Measurements from ENCODE around the gene CBX4.

CBX4 gene

DNA sequence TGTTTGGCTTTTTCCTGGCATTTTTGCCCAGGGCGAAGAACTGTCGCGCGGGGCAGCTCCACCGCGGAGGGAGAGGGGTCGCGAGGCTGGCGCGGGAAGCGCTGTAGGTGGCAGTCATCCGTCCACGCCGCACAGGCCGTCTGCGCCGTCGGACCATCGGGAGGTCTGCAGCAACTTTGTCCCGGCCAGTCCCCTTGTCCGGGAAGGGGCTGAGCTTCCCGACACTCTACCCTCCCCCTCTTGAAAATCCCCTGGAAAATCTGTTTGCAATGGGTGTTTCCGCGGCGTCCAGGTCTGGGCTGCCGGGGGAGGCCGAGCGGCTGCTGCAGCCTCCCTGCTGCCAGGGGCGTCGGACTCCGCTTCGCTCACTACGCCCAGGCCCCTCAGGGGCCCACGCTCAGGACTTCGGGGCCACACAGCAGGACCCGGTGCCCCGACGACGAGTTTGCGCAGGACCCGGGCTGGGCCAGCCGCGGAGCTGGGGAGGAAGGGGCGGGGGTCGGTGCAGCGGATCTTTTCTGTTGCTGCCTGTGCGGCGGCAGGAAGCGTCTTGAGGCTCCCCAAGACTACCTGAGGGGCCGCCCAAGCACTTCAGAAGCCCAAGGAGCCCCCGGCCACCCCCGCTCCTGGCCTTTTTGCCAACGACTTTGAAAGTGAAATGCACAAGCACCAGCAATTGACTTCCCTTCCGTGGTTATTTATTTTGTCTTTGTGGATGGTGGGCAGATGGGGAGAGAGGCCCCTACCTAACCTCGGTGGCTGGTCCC lies 2.3 kb upstream of the CBX4 start:
- no peak for DNase-seq (ENCODE audit: low spot score)

DNA sequence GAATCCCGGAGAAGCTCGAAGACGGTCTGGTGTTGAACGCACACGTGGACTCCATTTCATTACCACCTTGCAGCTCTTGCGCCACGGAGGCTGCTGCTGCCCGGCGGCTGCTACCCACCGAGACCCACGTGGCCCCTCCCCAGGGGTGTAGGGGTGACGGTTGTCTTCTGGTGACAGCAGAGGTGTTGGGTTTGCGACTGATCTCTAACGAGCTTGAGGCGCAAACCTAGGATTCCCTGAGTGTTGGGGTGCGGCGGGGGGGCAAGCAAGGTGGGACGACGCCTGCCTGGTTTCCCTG lies 1.7 kb upstream of the CBX4 start:
- no peak for DNase-seq (ENCODE audit: low spot score)

DNA sequence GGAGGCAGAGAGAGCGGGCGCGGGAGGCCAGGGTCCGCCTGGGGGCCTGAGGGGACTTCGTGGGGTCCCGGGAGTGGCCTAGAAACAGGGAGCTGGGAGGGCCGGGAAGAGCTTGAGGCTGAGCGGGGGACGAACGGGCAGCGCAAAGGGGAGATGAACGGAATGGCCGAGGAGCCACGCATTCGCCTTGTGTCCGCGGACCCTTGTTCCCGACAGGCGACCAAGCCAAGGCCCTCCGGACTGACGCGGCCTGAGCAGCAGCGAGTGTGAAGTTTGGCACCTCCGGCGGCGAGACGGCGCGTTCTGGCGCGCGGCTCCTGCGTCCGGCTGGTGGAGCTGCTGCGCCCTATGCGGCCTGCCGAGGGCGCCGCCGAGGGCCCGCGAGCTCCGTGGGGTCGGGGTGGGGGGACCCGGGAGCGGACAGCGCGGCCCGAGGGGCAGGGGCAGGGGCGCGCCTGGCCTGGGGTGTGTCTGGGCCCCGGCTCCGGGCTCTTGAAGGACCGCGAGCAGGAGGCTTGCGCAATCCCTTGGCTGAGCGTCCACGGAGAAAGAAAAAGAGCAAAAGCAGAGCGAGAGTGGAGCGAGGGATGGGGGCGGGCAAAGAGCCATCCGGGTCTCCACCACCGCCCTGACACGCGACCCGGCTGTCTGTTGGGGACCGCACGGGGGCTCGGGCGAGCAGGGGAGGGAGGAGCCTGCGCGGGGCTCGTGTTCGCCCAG lies 1.2 kb upstream of the CBX4 start:
- DNase-seq (ENCODE audit: low spot score): no peak

DNA sequence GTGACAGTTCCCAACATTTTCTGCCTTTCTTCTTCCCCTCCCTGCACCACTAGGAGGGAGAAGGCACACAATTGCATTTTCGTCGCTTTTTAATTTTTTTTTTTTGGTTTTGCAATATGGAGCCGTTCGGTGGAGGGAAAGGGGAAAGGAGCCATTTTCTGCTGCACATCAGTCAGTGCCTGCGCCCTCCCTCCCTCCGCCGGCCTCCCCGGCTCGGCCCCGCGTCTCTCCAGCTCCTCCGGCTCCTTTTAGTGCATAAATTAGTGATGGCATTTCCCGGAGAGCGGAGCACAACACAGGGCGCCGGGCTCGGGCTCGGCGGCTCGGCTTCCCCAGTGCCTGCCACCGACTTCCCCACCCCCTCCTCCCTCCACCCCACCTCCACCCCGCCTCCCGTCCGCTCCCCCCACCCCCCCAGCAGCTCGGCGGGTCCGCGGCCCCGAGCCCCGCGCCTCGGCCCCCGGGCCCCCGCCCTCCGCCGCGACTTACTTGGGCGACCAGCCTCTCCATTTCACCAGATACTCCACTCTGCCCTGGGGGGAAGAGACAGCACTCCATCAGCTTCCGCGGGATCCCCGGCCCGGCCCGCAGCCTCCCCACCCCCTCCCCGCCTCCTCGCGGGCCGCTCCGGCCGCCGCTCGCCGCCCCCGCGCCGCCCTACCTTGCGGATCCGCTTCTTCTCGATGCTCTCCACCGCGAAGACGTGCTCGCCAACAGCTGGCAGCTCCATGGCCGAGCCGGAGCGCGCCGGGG lies 542 bp downstream of the CBX4 start:
- DNase-seq (ENCODE audit: low spot score): peak; percentile 61

DNA sequence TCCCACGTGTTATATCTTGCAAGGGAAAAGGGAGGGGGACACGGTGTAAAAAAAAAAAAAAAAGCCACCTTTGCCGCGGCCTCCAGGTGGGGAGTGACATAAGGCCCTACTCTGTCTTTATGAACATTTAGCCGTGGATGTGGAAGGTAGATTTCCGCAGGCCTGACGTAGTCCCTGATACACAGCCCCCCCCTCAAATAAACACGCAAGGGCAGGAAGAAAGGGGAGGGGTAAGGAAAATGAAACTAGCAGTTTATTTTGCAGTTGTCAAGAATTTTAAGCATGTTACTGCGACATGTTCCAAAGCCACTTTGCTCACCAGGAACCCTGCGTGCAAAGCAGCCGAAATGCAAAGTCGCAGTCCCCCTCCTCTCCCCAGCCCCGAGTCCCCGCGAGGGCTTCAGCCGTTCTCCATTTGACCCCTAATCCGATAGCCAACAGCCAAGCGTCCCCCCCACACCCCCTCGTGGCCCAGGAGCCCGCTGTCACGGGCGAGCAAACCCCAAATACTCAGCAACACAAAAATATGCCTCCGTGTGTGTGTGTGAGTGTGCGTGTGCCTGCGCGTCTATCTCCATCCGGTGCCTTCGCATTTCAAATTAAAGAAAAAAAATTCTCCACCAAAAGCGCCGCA lies 1.2 kb downstream of the CBX4 start:
- DNase-seq (ENCODE audit: low spot score): no peak

- peak; percentile 48 for DNase-seq (ENCODE audit: low spot score)
Measured at GRCh38 chr17:79836972-79837887, 2.0 kb downstream of the CBX4 start.

DNA sequence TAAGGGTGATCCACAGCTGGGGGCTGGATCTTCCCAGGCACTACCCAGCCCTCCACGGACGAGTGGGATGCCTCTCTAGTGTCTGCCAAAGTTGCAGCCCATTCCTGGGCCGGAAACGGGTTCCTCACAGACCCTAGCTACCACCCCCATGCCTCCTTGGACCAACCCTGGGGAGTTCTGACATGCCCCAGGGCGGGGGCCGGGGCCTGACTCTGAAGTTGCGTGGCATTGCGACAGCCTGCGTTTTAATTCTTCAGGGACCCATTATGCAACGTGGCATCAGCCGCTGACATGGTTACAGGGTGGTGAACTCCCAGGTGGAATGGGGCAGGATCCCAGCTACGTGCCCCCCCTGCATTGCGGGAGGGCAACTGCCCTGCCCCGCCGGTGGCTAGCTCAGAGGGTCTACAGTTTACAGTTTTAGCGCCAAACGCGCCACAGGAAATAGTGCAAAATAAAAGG lies 2.7 kb downstream of the CBX4 start:
- DNase-seq (ENCODE audit: low spot score): no peak

DNA sequence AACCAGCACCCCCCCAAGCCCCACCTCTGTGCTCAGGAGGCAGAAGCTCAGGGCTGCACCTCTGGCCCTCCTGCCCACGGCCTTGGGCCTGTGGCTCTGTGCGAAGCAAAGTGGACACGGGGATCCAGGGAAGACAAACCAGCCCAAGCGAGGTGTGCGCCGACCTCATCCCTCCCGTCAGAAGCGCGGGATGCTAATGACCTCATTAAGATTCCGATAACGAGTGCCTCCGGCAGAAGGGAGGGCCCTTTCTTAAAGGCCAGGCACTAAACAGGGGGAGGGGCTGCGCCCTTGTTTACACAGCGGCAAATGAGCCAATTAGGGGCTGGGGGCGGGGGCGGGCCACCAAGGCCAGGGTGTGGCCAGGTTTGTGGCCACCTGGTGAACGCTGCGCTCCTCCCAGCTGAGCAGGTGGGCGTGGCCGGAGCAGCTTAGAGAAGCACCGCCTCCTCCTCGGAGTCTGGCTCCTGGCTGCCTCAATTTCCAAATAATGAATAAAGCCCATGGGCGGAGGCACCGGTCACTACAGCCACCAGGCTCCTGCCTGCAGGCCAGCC lies 3.2 kb downstream of the CBX4 start:
- no peak for DNase-seq (ENCODE audit: low spot score)

DNA sequence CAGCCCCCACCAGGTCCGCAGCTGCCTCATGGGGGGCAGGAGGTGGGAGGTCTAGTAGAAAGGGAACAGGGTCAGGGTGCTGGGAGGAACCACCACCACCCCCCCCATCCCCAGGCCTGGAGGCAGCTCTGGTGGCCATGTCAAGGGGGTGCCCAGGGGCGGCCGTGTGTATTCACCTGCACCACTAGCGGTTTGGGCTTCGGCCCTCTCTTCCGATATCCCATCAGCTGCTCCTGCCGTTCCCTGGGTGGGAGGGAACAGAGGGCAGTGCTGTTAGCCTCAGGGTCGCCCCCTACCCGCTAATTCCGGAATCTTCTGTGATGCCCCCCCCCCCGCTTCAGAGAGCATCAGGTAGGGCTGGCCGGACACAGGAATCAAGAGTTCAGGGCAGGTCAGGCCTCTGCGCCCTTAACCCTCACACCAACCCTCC lies 3.8 kb downstream of the CBX4 start:
- DNase-seq (ENCODE audit: low spot score): no peak

GRCh38 chr17:79834565-79835469 lies 4.4 kb downstream of the CBX4 start:
- no peak for DNase-seq (ENCODE audit: low spot score)

- no peak for DNase-seq (ENCODE audit: low spot score)
Measured at GRCh38 chr17:79833744-79834564, 5.3 kb downstream of the CBX4 start.

DNA sequence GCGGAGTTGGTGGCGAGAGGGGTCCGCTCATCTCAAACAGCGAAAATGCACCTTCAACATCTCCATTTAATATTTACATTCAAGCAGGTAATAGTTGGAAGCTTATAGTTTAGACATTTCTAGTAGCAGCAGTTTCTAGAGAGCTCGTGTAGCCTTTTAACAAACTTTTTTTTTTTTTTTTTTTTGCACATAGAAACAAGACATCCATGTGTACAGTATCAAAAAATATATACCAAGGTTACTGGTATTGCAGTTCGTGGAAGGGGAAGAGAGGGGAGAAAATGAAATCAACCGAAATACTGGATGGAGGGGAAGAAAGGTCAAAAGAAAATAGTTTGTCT lies 6.2 kb downstream of the CBX4 start:
- DNase-seq (ENCODE audit: low spot score): no peak

DNA sequence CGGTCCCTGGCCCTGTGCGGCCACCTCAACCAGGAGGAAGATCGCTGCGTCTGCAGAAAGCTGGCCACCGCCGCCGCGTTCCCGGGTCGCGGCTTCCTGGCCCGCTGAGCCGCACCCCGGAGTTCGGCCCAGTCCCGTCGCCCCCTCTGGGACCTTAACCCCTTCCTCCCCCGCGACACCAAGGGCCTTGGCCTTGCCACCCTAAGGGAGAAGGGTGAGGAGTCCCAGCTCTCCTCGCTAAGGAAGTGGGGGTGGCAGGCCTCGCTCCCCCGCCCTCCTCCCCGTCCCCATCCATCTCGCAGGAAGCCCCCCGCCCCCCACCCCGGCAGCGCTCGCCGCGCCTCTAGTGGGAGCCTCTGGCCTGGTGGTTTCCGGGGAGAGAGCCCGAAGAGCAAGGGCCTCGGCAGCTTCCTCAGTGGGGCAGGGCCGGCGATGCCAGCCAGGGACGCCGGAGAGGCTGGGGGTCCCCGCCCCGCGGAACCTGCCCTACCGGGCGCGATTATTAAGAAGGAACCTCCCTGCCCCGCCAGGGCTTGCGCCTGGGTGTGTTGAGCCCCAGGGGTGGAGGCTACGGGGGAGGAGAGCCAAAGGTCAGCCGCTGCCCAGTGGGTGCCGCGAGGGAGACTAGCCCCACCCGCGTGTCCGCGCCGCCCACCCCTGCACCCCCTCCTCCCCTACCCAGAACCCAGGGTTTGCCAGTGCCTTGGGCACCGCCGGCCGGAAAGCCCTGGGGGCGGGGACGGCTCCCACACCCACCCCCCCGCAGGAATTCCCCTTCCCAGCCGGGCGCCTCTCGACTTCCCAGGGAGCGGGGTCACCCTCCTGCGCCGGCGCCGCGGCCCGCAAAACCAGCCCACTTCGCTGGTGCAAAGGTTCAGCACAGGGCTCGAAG lies 6.8 kb downstream of the CBX4 start:
- DNase-seq (ENCODE audit: low spot score): no peak

DNA sequence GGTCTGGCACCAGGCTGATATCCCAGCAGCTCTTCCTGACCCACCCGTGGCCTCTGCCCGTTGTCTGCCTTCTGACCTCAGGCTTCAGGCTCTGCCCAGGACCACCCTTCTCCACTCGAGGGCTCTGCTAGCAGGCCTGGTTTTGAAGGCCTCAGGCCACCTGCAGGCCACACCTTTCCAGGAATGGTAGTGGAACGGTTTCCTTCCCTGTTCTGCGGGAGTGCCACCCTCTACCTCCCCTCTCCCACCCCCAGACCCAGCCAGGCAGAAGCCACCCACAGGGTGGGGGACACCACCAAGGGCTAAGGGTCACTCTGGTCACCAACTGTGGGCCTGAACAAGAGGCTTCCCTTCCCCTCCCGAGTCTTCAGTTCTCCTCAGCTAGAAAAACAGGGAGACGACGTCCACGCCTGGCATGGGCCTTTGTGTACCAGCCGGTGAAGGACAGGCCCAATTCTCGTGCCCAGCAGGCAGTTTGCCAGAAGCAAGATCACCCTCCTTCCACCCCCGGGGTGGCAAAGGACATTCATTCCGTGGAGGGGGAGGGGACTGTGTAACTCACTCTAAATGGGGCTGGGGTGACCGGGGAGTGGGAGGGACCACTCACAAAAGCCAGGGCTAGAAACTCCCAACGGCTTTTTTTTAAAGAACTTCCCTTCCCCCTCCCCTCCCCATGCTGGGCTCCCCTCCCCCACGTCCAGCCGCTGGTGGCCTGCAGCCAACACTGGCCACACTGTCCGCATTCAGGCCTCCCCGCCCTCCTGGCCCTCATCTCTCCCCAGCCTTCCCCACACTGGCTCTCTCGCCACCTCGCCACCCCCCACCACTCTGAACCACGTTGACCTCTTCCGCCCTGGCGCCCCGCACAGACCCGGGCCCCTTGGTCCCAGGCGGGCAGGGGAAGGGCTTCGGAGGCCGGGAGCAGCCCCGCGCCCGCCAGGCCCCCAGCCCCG lies 7.7 kb downstream of the CBX4 start:
- DNase-seq (ENCODE audit: low spot score): peak; percentile 19

DNA sequence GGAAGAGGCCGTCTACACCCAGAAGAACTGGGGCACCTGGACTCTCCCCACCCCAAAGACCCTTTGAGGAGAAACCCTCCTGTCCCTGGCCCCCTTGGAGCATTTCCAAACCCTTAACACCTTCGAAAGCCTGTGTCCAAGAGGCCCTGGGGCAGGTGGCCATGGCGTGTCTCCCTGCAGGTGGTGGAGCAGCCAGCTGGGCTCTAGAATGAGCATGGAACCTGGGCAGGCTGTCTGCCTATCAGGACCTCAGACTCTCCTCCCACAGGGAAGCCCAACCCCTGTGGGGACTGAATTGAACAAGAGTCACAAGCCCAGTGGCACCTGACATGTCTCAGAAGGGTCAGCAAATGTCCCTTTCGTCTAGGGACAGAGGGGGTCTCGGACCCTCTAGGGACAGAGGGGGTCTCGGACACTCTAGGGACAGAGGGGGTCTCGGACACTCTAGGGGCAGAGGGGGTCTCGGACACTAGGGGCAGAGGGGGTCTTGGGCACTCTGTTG lies 8.4 kb downstream of the CBX4 start:
- no peak for DNase-seq (ENCODE audit: low spot score)

GRCh38 chr17:79830303-79830702 lies 8.9 kb downstream of the CBX4 start:
- no peak for DNase-seq (ENCODE audit: low spot score)

DNA sequence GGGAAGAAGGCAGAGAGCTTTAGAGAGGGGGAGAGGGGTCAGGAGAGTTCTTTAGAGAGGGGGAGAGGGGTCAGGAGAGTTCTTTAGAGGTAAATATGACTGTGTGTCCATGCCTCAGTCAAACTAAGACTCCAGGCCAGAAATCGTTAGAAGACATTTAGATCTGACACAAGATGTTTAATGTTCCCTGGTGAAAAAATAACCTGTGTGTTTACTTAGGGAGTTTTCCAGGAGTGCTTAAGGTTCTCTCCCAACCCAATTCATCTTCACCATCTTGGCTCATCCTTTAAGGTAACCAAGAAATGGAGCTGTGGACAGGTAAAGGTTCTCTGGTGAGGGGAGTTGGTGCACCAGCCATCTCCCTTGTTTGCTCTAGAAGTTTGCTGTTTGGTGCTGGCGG lies 9.8 kb downstream of the CBX4 start:
- no peak for DNase-seq (ENCODE audit: low spot score)
